B cell (primary cell): Measurements from ENCODE around the gene CRYGN. TPM values are rescaled to one million over a fixed set of nuclear protein-coding genes. Genes with fewer than 3 reads are reported as not detected.

Experiments used
- ATAC-seq: fragments of 200-7000 bp; cut with Tn5 transposase; one replicate; pipeline ENCODE4 v1.10.0; 2021; ENCODE audit warnings: low read depth, mild to moderate bottlenecking, moderate number of reproducible peaks, moderate library complexity
- CTCF ChIA-PET: fragments of 350-600 bp; sonication (Branson Sonifier 250); formaldehyde crosslinking; loops from one replicate; lab custom pipeline; 2021; ENCODE audit warnings: antibody characterized with exemption, inconsistent platforms; lab: Charles Lee
- POLR2A ChIA-PET: fragments of 350-600 bp; sonication (Branson Sonifier 250); formaldehyde crosslinking; loops from one replicate; lab custom pipeline; 2021; ENCODE audit warnings: antibody characterized with exemption; lab: Charles Lee
- DNase-seq: peaks from one replicate; pipeline ENCODE4 v3.0.0; 2013
- H2AFZ ChIP-seq: 2 replicates; pipeline ENCODE4 v1.6.1; 2012; ENCODE audit warnings: mild to moderate bottlenecking, low read depth, low read length; ENCODE audit not compliant: insufficient read depth, poor library complexity, severe bottlenecking
- H3K27ac ChIP-seq, 2 donors: 1 replicate in 1 of 2; 2 replicates in 1 of 2; pipeline ENCODE4 v1.5.1; 2012 to 2013; ENCODE audit warnings: low read length in 2 of 2, mild to moderate bottlenecking in 2 of 2, moderate library complexity in 1 of 2
- H3K27me3 ChIP-seq, 4 experiments: fragments of 200-600 bp in 1 of 4; sonication (generic) in 1 of 4; replicated peaks in 1 of 4; 1 replicate in 2 of 4; 2 replicates in 2 of 4; pipeline versions ENCODE4 v1.6.1 to v1.7.0; 2013 to 2016; ENCODE audit warnings: low read length in 3 of 4, mild to moderate bottlenecking in 2 of 4, mixed read lengths in 1 of 4, moderate library complexity in 1 of 4; ENCODE audit not compliant: insufficient read depth in 4 of 4, control insufficient read depth in 3 of 4; ENCODE audit errors: control extremely low read depth in 1 of 4
- H3K36me3 ChIP-seq, 2 experiments: replicated peaks in 1 of 2; 1 replicate in 1 of 2; 2 replicates in 1 of 2; pipeline versions ENCODE4 v1.6.1 to v1.7.1; 2013; ENCODE audit warnings: low read length in 1 of 2; ENCODE audit not compliant: insufficient read depth in 2 of 2, control insufficient read depth in 1 of 2; ENCODE audit errors: control extremely low read depth in 1 of 2, extremely low read depth in 1 of 2
- H3K4me1 ChIP-seq, 2 donors: fragments of 200-600 bp in 1 of 2; sonication (generic) in 1 of 2; 1 replicate in 1 of 2; 2 replicates in 1 of 2; pipeline versions ENCODE4 v1.5.1 to v1.6.1; 2013 to 2017; ENCODE audit warnings: low read length in 2 of 2; ENCODE audit not compliant: control insufficient read depth in 2 of 2, insufficient read depth in 2 of 2
- H3K4me2 ChIP-seq: replicated peaks from 2 replicates; pipeline ENCODE3; 2012; ENCODE audit warnings: mild to moderate bottlenecking, low read depth, low read length; ENCODE audit not compliant: poor library complexity, severe bottlenecking
- H3K4me3 ChIP-seq, 5 experiments: fragments of 200-600 bp in 1 of 5; sonication (generic) in 1 of 5; 1 replicate in 3 of 5; 2 replicates in 2 of 5; pipeline versions ENCODE4 v1.5.1 to v1.7.0; 2011 to 2016; ENCODE audit warnings: low read length in 4 of 5, mild to moderate bottlenecking in 4 of 5, low read depth in 2 of 5, control low read depth in 1 of 5, moderate library complexity in 1 of 5; ENCODE audit not compliant: insufficient read depth in 1 of 5; ENCODE audit errors: control extremely low read depth in 1 of 5, extremely low read depth in 1 of 5
- H3K79me2 ChIP-seq: fragments of 200-600 bp; sonication (generic); one replicate; pipeline ENCODE4 v1.6.0; 2016; ENCODE audit warnings: low read length; ENCODE audit not compliant: control insufficient read depth, insufficient read depth
- H3K9ac ChIP-seq: fragments of 200-600 bp; sonication (generic); 2 replicates; pipeline ENCODE4 v1.6.1; 2017; ENCODE audit warnings: mild to moderate bottlenecking, low read length, moderate library complexity
- H3K9me3 ChIP-seq, 3 donors: one replicate each; pipeline versions ENCODE4 v1.6.1 to v1.7.1; 2013; ENCODE audit warnings: low read length in 2 of 3; ENCODE audit not compliant: control insufficient read depth in 2 of 3, insufficient read depth in 1 of 3; ENCODE audit errors: control extremely low read depth in 1 of 3
- H4K20me1 ChIP-seq: 2 replicates; pipeline ENCODE4 v1.6.0; 2012; ENCODE audit warnings: mild to moderate bottlenecking, low read length; ENCODE audit not compliant: insufficient read depth, control insufficient read depth, poor library complexity, severe bottlenecking
- H3K27ac Mint-ChIP-seq: one replicate; pipeline ENCODE4 v1.8.0; 2021; ENCODE audit warnings: mixed read lengths
- H3K27me3 Mint-ChIP-seq: one replicate; pipeline ENCODE4 v1.8.0; 2021; ENCODE audit warnings: mixed read lengths
- H3K4me1 Mint-ChIP-seq: one replicate; pipeline ENCODE4 v1.8.0; 2021; ENCODE audit warnings: mixed read lengths
- H3K4me3 Mint-ChIP-seq: one replicate; pipeline ENCODE4 v1.8.0; 2021; ENCODE audit warnings: mixed read lengths
- H3K9me3 Mint-ChIP-seq: one replicate; pipeline ENCODE4 v1.8.0; 2022; ENCODE audit warnings: mixed read lengths; ENCODE audit not compliant: insufficient read depth
- EZH2 ChIP-seq: IDR thresholded peaks from 2 replicates; pipeline ENCODE4 v1.6.1; 2012; ENCODE audit warnings: borderline replicate concordance, low read depth, mild to moderate bottlenecking, moderate library complexity, low read length; ENCODE audit not compliant: insufficient read depth, poor library complexity, severe bottlenecking
- WGBS: methylation state at CpG from one replicate; pipeline ENCODE4 v1.1.5; 2013; ENCODE audit warnings: missing lambda C conversion rate; ENCODE audit not compliant: insufficient coverage; 5-methylcytosine and 5-hydroxymethylcytosine counted together
- intact Hi-C: fragments of 100-400 bp; cut with micrococcal nuclease; formaldehyde crosslinking; loops from one replicate; pipeline ENCODE4 v1.10.0; 2022
- polyA plus RNA-seq: library from polyadenylated mRNA; depleted of rRNA; stranded (reverse); fragments of >200 nt; gene quantifications from 2 replicates; pipeline ENCODE4 v1.2.3, GENCODE V29; 2012
- total RNA-seq, 2 donors: library from RNA; stranded (reverse); fragments of 120-200 nt in 1 of 2; gene quantifications; 1 replicate in 1 of 2; 2 replicates in 1 of 2; pipeline versions ENCODE4 v1.2.3 to v1.2.4, GENCODE V29; 2013 to 2022
- TF ChIP-seq, protein P1 (sequence below): fragments of 200-600 bp; IDR thresholded peaks from one replicate; pipeline ENCODE4 v1.8.0; 2022; ENCODE audit warnings: antibody characterized with exemption, mild to moderate bottlenecking

CRYGN gene
- total and polyA plus RNA-seq, 2 donors (not counting 1 experiment from before 2014, with no cell fraction given): not detected

DNA sequence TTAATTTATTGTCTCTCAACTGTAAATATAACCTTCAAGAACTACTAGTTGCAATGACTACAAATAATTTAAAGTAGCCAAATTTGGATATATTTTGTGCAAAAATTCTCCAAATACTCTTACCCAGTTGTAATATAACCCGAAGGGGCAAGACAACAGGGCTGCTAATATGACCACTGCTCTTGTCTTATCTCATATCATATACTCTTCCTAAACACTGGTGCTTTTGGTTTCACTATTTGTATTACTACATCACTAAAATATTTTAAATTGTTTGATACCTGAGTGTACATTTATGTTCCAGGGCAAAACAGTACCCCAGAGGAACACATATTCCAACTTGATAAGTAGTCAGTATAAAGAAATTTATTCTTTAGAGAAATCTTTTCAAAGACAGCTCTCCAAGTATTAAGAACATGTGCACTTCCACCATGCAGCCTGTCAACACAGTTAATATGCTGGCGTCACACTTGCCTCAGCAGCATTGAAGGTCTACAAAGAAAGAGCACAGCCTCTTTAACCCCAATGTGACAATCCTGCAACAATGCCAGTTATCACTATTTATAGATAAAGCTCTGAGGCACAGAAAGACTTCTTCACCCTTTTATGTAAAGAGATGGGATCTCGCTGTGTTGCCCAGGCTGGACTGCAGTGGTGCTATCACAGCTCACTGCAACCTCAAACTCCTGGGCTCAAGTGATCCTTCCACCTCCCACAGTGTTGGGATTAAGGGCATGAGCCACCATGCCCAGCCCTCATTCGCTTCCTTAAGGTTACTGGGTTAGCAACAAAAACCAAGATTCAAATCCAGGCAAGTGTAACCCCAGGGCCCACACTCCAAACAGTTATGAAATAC lies 41.9 kb upstream of the CRYGN start:
- Histone ChIP-seq H3K27me3 (no peaks in the 10 kb centered on the region), H4K20me1 (peaks cover 39% of the 10 kb centered on the region), H2AFZ (no peak overlapping the region), H3K4me3 (no peak overlapping the region), H3K79me2 (peaks cover 50% of the 10 kb centered on the region), H3K4me2 (no peak overlapping the region), H3K27ac (no peak overlapping the region), H3K4me1 (peaks cover 12 to 13% of the 10 kb centered on the region in 2 donors), H3K9me3 (no peaks in the 10 kb centered on the region), H3K36me3 (peaks cover 3 to 59% of the 10 kb centered on the region in 2 experiments), H3K9ac (no peak overlapping the region)
- H3K27ac Mint-ChIP-seq: no peak overlapping the region
- no peak overlapping the region for H3K4me3 Mint-ChIP-seq
- ChIA-PET POLR2A (no interaction called here), CTCF (no interaction called here)
- no peak for TF ChIP-seq EZH2
- TF ChIP-seq, protein P1, sequence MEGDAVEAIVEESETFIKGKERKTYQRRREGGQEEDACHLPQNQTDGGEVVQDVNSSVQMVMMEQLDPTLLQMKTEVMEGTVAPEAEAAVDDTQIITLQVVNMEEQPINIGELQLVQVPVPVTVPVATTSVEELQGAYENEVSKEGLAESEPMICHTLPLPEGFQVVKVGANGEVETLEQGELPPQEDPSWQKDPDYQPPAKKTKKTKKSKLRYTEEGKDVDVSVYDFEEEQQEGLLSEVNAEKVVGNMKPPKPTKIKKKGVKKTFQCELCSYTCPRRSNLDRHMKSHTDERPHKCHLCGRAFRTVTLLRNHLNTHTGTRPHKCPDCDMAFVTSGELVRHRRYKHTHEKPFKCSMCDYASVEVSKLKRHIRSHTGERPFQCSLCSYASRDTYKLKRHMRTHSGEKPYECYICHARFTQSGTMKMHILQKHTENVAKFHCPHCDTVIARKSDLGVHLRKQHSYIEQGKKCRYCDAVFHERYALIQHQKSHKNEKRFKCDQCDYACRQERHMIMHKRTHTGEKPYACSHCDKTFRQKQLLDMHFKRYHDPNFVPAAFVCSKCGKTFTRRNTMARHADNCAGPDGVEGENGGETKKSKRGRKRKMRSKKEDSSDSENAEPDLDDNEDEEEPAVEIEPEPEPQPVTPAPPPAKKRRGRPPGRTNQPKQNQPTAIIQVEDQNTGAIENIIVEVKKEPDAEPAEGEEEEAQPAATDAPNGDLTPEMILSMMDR: no peak
- DNase-seq (no peak), ATAC-seq (no peak)
- WGBS: 96% methylated on average over 3 of the region's 4 CpGs
- H3K27me3 Mint-ChIP-seq: no peaks in the 10 kb centered on the region
- intact Hi-C loops: no loop called here
- H3K9me3 Mint-ChIP-seq: no peaks in the 10 kb centered on the region
- peaks cover 16% of the 10 kb centered on the region for H3K4me1 Mint-ChIP-seq

DNA sequence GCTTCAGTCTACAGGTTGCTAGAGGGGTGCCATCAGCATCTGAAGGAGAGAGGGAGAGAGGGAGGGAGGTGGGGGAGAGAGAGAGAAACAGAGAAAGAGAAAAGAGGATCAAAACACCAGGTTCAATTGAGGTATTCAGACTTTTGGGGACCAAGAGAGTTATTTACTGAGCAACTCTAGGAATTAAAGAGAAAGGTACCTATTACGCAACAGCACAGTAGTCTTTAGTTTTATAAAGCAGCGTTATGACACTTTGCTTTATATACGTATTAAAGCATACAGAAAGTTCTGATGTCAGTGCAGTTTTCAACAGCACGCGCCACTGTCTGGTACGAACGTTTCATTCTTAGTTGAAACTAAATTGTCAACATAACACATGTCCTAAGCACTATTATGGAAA lies 37.9 kb upstream of the CRYGN start:
- Mint-ChIP-seq H3K4me3 (no peak overlapping the region), H3K27me3 (no peaks in the 10 kb centered on the region), H3K4me1 (peaks cover 12% of the 10 kb centered on the region), H3K9me3 (no peaks in the 10 kb centered on the region), H3K27ac (no peak overlapping the region)
- Histone ChIP-seq H3K27ac (no peak overlapping the region), H4K20me1 (peaks cover 43% of the 10 kb centered on the region), H3K36me3 (peaks cover under 1 to 39% of the 10 kb centered on the region in 2 experiments), H3K9ac (no peak overlapping the region), H3K9me3 (no peaks in the 10 kb centered on the region), H3K27me3 (no peaks in the 10 kb centered on the region), H3K4me1 (peaks cover 5 to 6% of the 10 kb centered on the region in 2 donors), H3K79me2 (peaks cover 21% of the 10 kb centered on the region), H3K4me3 (no peak overlapping the region), H3K4me2 (no peak overlapping the region), H2AFZ (no peak overlapping the region)
- ChIA-PET CTCF (interaction anchor here (1.2 kb wide), 1 partner anchor 13 kb away, joined by 3 read pairs; no protein-coding TSS in a partner anchor), POLR2A (no interaction called here)
- TF ChIP-seq EZH2: no peak
- TF ChIP-seq, protein P1: no peak
- DNase-seq (no peak), ATAC-seq (no peak)
- intact Hi-C loops: loop anchor here (10.0 kb wide), 1 partner anchor 47 kb away; no protein-coding TSS in a partner anchor
- WGBS: 100% methylated on average over 1 of the region's 7 CpGs
